ENCODE results near the gene CCDC106. TPM values are rescaled to one million over a fixed set of nuclear protein-coding genes. Genes with fewer than 3 reads are reported as not detected.
A peak's percentile ranks its signal among the peaks of the same experiment; 100 is the strongest.

The CCDC106 gene
- total and polyA plus RNA-seq, 2 of the 4 experiments (the other 2 are of a cell fraction): 2.3 to 13.6 TPM

DNA sequence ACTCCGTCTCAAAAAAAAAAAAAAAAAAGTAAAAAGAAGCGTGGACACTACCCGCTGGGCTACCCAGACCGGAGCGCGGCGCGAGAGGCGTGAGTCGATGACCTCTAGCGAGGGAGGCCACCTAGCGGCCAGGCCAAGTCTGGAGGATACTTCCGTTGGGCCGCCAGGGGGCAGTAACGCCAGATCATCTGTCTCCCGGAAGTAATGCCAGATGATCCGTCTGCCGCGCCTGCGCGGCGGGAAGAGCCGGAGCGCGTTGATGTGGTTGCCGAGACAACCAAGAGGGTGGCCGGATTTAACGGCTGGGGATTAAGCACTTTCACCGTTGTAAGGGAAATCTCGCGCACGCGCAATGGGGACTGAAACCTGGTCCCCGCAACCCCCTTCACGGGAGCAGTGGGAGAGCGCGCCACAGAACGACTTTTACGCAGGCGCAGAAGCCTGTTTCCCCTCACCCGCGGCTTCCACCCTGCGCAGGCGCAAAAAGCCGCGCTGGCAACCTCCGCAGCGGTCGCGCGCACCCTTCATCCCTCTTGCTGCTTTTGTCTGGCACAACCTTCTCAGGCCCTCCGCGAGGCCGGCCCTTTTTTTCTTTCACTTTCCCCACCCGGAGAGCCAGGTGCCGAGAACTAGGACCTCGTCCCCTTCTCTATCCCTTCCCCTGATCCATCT lies 5.8 kb downstream of the CCDC106 start (continued):
- TF ChIP-seq MXI1 (IDR thresholded peaks at IDR 0.05; ENCODE audit: borderline replicate concordance, low read depth, low read length) (peak; percentile 77; the same call in 1 of the 2 replicates), CHD1 (IDR thresholded peaks at IDR 0.05; ENCODE audit: low read depth, low read length) (no peak), SMC3 (IDR thresholded peaks at IDR 0.05; ENCODE audit: low read depth, low read length) (peak; percentile 85)

DNA sequence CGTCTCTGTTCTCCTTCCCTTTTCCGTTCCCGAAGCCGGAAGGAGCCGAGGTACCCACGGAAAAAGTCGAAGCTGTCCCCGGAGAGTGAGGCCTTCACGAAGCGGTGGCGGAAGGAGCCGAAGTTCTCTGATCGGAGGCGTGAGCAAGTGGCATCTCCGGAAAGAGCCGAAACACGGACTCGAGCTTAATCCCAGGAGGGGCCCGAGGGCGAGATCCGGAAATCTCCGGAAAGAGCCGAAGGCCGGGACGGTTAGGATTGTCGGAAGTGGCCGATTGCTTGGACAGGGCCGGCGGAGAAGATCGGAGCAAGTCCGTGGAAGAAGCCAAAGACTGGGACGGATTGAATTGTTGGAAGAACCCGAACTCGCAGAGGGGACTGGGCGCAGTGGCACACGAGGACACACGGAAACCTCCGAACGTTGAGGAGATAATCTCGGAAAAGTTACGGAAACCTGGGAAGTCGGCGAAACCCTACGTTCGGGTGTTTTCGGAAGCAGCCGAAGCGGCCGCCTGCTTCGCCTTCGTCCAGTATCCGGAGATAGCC lies 6.4 kb downstream of the CCDC106 start:
- Histone ChIP-seq H3K9ac (ENCODE audit: low read depth, low read length) (peak overlapping the region; percentile 99), H3K56ac (ENCODE audit: extremely low read depth, insufficient read depth, low read length) (peak overlapping the region; percentile 100), H3K79me1 (ENCODE audit: low read depth in 1 of 2, low read length in 2 of 2) (peaks cover 0 to 10% of the 10 kb centered on the region in 2 experiments; a peak in 1 of 4 replicates), H2AK9ac (replicated peaks; ENCODE audit: low read depth, low read length, poor library complexity) (peak overlapping the region; percentile 99), H4K8ac (ENCODE audit: low read depth in 2 of 2, low read length in 2 of 2) (peak overlapping the region; percentile 98 to 100), H2BK20ac (ENCODE audit: low read depth, low read length) (peak overlapping the region; percentile 74; the same call in 1 of the 2 replicates), H3K23ac (ENCODE audit: low read depth, low read length) (peak overlapping the region; percentile 100), H2AK5ac (ENCODE audit: low read depth, low read length) (peak overlapping the region; percentile 97), H4K91ac (ENCODE audit: insufficient read depth, low read depth, low read length) (peak overlapping the region; percentile 99), H3K9me3 (ENCODE audit: control insufficient read depth, insufficient read depth, low read length) (no peaks in the 10 kb centered on the region), H3K27me3 (ENCODE audit: control insufficient read depth, insufficient read depth, low read length) (no peaks in the 10 kb centered on the region), H2BK15ac (ENCODE audit: low read depth, low read length) (peak overlapping the region; percentile 92; the same call in 1 of the 3 replicates), H4K20me1 (ENCODE audit: insufficient read depth, low read length) (peaks cover 49% of the 10 kb centered on the region), H3K36me3 (ENCODE audit: control insufficient read depth, insufficient read depth, low read length) (peaks cover 8% of the 10 kb centered on the region), H3K27ac (ENCODE audit: insufficient read depth, low read length) (peak overlapping the region; percentile 98), H4K5ac (ENCODE audit: low read depth, low read length) (peak overlapping the region; percentile 97), H3K4me3 (ENCODE audit: insufficient read depth, low read depth, low read length) (peak overlapping the region; percentile 71), H3K4me2 (ENCODE audit: low read depth, low read length) (peak overlapping the region; percentile 81), H3K4me1 (ENCODE audit: control insufficient read depth, insufficient read depth, low read length) (peaks cover 10% of the 10 kb centered on the region), H2BK5ac (ENCODE audit: low read depth, low read length, poor library complexity, severe bottlenecking) (peak overlapping the region; percentile 94), H3K9me1 (ENCODE audit: insufficient read depth, low read length) (peaks cover 13% of the 10 kb centered on the region), H2AFZ (replicated peaks; ENCODE audit: low read length, poor library complexity) (peak overlapping the region; percentile 98), H3K18ac (ENCODE audit: low read depth, low read length) (peak overlapping the region; percentile 96), H3K4ac (ENCODE audit: low read depth, low read length) (peak overlapping the region; percentile 99), H2BK120ac (ENCODE audit: low read depth, low read length) (peak overlapping the region; percentile 95), H3K14ac (replicated peaks; ENCODE audit: low read depth, low read length) (peak overlapping the region; percentile 100)
- intact Hi-C loops (cut with micrococcal nuclease): loop anchor here (2.0 kb wide), 1 partner anchor 20 kb away; the partner anchor contains the start of gene EPN1
- DNase-seq (peak; percentile 99), ATAC-seq (ENCODE audit: low read depth) (peak; percentile 81)
- CTCF ChIA-PET: interaction anchor here (0.6 to 1.1 kb wide), 5 partner anchors 17 to 48 kb away, joined by 3 to 5 read pairs (median 3); no protein-coding TSS in a partner anchor
- TF ChIP-seq MXI1 (IDR thresholded peaks at IDR 0.05; ENCODE audit: borderline replicate concordance, low read depth, low read length) (no peak), POLR2A (IDR thresholded peaks at IDR 0.05; ENCODE audit: low read depth, low read length) (peak; percentile 2; the same call in 1 of the 2 replicates)
- in situ Hi-C loops (cut with MboI; ENCODE audit: low sequenced_read_pairs): loop anchor here (25.0 kb wide), 2 partner anchors 1192 to 1517 kb away; partner anchors contain the start of genes CDC42EP5, CNOT3 and LENG9
- dilution Hi-C loops (cut with HindIII; ENCODE audit: low sequenced_read_pairs, unreplicated experiment): no loop called here
- BruUV-seq (replicated peaks): no TSS peak
- 0% methylated on average over 22 of the region's 52 CpGs; no CpG with 5 or more reads in 1 of the 2 experiments for WGBS, 2 experiments (ENCODE audit: extremely low coverage in 2 of 2, insufficient read length in 1 of 2)
- POLR2A ChIA-PET (ENCODE audit: unreplicated experiment): interaction anchor here (0.6 to 1.1 kb wide), 7 partner anchors 10 to 1786 kb away, joined by 3 to 8 read pairs (median 5); no protein-coding TSS in a partner anchor

Measured in IMR-90 (cell line).